HG02973 (cell line): Measurements from ENCODE around the gene OSBPL5.

Experiments used
- ATAC-seq: cut with Tn5 transposase; IDR thresholded peaks from one replicate; pipeline ENCODE4 v1.9.1; 2021; ENCODE audit warnings: moderate library complexity; ENCODE audit not compliant: unreplicated experiment

The OSBPL5 gene, protein sequence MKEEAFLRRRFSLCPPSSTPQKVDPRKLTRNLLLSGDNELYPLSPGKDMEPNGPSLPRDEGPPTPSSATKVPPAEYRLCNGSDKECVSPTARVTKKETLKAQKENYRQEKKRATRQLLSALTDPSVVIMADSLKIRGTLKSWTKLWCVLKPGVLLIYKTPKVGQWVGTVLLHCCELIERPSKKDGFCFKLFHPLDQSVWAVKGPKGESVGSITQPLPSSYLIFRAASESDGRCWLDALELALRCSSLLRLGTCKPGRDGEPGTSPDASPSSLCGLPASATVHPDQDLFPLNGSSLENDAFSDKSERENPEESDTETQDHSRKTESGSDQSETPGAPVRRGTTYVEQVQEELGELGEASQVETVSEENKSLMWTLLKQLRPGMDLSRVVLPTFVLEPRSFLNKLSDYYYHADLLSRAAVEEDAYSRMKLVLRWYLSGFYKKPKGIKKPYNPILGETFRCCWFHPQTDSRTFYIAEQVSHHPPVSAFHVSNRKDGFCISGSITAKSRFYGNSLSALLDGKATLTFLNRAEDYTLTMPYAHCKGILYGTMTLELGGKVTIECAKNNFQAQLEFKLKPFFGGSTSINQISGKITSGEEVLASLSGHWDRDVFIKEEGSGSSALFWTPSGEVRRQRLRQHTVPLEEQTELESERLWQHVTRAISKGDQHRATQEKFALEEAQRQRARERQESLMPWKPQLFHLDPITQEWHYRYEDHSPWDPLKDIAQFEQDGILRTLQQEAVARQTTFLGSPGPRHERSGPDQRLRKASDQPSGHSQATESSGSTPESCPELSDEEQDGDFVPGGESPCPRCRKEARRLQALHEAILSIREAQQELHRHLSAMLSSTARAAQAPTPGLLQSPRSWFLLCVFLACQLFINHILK

DNA sequence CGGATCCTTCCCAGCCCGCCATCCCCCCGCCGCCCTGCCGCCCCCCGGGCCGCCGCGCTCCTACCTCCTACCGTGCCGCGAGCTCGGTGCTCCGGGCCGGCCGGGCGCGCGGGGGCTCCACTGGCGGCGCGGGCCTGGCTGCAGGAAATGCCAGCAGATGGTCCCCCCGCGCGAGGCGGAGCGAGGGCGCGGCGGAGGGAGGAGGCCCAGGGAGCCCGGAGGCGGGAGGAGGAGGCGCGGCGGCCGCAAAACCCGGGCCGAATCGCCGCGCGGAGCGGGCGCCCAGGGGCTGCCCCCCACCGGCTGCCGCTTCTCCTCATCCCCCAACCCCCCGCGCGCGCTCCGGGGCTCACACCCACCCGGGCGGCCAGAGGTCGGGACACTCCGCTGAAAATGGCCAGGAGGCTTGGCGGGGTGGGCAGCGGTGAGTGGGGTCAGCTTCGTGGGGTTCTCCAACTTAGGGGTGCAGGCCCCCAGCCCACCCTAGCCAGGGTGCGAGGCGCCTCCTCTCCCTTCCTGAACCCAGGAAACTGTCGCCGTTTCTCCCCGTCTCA, at the start of gene OSBPL5:
TSS of gene OSBPL5 (minus strand) at position 159 of the 554 bp plus-strand sequence. CDS start 36,162 bp downstream, outside the sequence.
- ATAC-seq = no peak

DNA sequence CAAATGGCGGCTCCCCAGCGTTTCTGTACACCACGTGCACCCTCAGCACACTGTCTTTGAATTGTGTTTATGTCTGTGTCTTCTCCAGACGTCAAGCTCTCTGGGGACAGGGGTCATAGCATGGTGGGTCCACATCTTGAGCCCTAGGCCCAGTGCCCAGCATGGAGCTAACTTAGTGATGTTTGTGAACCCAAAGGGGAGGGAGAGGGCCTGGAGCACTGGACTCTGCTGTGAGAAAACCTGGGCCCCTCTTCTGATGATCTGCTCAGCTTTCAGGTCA, 49.2 kb upstream of the OSBPL5 start:
- ATAC-seq = no peak

DNA sequence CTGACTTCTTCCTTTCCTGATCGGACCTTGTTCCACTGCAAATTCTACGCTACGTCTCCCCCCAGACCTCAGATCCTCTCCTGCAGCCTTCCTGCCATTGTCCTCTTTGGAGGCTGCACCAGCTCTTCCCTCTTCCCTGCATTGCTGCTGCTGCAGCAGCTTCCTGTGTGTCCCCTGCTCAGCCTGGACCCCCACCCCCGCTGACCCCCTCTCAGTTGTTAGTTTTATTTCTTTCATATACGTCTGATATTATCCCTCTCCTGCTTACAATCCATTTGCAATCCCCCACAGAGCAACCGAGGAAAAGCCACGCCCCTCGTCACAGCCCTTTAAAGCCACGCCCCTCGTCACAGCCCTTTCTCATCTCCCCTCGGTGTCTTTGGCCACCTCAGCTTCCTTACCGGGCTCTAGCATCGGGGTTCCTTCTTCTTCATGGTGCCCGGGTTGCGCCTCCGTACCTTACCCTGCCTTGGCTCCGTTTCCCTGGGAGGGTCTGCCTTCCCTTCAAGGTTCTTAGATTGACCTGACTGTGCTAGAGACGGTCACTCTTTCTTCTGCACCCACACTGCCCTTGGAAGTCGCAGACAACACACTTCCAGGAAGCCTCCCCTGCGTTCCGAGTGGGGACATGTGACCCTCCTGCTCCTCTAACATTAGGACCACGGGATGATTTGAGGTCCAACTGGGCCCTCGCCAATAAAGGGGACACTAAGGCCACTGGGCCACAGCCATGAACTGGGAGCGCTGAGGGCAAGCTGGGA, 48.7 kb upstream of the OSBPL5 start:
- ATAC-seq = no peak

DNA sequence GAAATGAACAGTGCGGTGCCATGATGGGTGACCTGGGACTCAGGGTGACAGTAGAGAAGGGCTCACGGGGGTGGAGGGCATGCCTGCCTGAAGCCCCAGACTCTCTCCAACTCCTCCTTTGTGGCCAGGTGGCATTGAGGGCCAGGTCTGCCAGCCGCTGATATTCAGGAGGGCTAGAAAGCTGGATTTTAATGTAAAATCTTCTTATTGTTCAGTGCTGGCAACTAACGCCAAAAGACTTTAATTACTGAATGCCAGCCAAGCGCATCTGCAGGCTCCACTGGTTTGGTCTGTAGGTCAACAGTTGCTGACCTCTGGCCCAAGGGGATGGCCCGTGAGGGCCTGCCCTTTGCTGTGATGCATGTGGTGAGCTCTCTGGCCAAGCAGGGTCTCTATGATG, 43.2 kb upstream of the OSBPL5 start:
- ATAC-seq = no peak

DNA sequence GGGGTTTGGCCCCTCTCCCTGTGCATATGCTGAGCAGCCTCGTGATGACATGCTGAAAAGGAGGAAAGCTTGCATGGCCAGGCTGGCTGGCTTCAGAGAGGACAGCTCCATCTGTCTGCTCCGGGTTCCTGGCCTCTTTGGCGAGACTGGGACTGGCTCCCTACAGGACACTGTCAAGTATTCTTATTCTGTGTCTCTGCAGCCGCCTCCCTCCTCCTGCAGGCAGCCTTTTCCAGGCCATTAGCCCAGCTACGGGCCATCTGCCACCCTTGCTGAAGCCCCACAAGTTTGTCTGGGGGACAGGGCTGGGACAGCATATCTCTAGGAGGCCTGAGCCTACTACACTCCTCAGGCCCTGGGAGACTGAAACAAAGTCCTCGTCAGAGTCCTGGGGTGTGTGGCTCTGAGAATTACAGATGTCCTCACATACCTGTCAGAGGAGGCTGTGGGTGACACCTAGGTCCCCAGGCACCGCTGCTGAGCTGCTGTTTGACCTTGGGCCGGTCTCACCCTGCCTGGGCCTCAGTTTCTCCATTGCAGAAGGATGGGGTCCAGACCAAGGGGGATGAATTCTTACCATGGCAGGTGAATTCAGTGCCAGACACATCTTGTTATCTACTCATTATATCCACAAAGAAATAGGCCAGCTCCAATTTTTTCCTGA, 42.5 kb upstream of the OSBPL5 start:
- no peak for ATAC-seq

DNA sequence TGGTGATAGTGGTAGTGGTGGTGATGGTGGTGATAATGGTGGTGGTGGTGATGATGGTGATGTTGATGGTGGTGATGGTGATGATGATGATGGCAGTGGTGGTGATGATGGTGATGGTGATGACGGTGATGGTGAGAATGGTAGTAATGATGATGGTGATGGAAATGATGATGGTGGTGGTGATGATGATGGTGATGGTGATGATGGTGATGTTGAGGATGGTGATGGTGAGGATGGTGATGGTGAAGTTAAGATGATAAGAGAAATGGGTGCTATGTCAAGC, 41.8 kb upstream of the OSBPL5 start:
- no peak for ATAC-seq

DNA sequence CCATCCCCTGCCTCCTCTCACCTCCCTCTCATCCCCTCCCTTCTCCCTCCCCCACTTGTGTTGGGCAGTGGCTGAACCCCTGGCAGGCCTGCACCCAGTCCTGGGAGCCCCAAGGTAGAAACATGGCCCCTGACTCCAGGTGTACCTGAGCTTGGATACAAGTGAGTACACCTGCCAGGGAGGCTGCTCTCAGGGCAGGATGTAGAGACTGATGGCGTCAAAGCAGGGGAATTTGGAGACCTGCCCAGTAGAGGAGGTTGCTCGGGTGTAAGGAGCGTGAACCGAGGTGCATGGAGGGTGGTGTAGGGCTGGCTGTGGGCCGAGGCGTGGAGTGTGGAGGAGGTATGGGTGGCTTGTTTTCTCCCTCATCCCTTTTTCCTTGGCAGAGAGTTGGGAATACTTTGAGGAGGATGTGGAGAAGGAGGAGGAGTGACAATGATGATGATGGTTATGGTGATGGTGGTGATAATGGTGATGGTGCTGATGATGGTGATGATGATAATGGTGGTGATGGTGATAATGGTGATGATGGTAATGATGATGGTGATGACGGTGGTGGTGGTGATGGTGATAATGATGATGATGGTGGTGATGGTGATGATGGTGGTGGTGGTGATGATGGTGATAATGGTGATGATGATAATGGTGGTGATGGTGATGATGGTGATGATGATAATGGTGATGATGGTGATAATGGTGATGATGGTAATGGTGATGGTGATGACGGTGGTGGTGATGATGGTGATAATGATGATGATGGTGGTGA, 41.2 kb upstream of the OSBPL5 start:
- ATAC-seq = no peak

DNA sequence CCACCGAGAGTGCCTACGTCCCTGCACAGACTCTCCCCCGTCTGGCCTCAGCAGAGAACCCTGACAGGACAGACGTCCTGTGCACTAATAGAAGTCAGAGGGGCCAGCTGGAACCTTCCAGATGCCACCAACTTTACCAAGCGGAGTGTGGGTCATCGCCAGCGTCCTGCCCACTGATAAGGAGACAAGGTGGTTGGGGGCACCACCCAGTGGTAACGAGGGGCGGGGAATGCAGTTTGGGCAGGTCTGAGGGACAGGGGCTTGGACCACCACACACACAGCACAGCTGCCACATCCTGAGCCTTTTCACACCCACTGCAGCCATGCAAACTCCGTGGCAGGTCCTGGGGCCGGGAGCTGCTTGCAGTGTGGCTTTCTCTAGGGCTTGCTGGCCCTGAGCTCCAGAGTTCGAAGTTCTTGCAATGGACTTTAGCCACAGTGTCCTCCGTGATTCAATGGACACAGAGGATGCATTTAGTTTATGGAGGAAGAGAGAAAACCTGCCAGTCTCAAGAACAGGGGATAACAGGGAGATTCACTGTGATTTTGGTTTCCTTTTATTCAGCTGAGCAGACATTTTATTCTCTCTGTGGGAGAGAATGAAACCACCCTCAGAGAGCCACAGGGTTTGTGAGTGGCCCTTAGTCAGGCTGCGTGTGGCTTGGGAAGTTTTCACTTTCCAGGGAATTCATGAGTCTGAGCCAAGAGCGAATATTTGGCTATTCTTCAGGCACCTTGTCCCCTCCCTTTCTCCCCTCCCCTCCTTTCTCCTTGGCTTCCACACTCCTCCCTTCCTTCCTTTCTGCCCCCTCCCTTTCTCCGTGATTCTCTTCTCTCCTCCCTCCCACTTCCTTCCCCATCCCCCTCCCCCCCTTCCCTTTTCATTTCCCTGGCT, 40.4 kb upstream of the OSBPL5 start:
- ATAC-seq = no peak

DNA sequence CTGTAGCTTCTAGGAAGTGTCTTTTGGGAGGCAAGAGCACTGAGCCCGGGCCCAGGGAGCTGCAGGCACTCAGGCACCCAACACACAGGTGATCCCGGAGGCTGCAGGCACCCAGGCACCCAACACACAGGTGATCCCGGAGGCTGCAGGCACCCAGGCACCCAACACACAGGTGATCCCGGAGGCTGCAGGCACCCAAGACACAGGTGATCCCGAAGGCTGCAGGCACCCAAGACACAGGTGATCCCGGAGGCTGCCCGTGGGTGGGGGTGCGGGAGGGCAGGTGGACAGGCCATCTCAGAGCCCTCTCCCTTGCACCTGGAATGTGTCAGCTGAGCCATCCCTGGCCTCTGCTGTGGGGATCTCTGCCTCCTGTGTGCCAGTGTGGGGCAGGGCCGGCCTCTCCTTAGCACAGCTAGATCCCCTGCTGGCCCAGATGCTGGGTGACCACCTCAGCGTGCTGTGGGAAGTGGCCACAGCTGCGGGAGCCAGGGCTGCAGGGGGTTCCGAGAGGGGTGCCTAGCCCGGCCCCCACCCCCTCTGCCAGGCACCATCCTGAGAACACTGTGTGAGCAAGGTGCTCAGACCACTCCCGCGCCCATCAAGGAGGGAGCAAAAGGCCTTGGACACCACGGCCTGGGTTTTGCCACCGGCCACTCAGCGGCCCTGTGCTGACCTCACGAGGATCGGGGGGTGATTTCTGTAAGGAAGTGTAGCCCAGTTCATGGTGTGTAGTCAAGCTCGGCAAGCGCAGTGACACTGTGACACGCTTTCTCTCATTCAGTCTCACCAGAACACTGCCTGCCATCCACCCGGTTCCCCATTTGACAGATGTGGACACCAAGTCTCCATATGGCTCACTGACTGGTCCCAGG, 39.3 kb upstream of the OSBPL5 start:
- no peak for ATAC-seq

DNA sequence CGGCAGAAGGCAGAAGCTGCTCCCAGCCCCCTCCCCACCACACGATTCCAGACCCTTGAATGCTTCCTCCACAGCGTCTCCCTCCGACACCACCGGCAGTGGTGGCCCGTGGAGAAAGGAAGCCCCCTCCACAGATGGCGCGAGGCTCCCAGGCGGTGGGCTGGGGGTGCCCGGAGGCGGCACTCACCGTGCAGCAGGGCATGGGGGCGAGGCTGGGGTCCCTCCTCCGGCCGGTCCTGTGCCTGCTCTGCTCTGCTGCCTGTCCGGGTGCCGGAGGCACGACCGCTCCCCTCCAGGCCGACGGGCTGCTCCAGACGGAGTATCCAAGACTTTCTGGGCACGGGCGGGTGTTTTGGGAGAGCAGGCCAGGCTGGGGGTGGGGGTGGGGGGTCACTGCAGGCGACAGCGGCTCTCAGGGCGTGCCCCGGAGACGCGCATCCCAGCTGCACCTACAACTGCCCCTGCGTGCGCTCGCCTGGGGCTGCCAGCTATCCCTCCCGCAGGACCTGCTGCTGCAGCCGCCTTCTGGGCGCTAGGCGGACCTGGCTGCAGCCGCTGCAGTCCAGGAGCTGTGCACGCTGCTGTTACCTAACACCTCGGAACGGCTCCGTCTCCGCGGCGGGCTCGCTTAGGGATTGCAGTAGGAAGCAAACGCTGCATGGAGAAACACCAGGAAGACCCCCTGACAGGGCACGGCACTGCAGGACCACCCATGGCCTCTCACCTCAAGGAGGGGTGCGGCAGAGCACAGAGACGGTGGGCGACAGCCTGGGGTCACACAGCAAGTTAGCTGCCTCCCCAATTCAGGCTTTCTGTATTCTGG, 38.3 kb upstream of the OSBPL5 start:
- no peak for ATAC-seq

DNA sequence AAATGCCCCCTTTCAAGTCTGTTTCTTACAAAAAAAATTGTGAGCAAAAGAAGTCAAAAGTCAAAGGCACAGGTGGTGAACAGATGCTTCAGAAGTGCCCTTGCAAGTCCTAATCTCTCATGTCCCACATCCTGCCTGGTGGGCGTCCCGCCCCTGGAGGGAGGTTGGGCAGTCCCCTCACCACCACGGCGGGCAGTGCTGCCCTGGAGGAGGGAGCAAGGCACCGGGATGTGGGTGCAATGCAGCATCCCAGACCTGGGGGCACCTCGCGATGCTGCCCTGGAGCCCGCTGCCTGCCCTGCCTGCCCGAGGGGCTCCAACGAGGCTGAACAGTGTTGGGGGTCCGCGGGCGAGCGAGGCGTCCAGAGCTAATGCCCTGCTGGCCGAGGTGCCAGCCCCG, 37.6 kb upstream of the OSBPL5 start:
- no peak for ATAC-seq

DNA sequence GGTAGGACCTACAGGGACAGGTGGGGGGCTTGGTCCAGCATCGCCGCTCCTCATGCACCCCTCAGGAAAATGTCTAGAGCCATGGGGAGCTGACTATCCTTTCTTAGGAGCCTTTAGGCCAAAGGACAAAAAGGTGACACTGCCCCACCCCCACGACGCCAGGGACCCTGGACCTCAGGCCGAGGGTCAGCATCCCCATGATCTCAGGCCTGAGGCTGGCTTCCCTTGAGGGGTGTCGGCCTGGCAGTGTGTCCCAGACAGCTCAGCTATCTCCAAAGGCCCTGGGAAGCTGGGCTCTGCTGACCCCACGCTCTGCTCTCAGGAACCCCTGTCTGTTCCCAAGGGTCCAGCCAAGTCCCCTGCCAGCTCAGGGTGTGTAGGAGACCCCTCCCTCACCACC, 37.2 kb upstream of the OSBPL5 start:
- ATAC-seq = no peak

DNA sequence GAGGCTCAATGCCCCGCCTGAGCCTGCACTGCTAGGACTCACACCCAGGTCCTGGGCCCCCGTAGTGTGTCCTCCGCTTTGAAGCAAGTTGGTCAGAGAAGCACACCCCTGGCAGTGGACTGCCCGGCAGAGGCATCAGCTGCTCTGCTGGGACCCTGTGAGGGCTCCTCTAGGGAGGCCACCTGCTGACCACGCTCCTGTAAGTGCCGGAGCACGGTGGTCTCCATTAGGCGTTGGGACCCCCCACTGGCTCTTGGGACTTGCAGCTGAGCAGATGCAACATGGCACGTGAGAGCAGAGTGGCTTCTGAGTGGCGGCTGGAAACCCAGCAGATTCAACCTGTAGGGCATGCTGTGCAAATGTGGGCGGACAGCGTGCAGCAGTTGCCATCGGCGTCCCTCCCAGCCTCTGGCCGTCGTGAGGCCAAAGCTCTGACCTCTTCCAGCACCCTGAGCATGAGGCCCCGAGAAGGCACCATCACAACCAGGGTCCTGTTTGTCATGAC, 36.6 kb upstream of the OSBPL5 start:
- no peak for ATAC-seq

DNA sequence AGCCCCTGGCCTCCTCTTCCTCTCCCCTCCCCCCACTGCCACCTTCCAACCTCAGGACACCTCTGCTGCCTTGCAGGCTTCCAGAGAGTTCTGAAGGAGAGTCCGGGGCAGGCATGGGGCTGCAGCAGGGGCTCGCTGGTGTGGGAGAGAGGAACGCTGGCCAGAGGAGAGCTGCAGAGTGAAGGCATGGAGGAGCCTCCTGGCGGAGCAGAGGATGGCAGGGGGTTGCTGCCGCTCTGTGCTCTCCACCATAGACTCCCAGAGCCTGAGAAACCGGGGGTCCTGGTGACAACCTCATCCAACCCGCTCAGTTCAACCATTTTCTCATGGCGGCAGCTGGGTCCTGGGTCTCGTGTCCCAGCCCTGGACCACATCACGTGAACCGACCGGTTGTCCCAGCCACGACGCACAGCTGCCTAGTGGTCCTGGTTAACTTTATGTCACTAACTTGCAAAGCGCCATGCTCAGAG, 36.0 kb upstream of the OSBPL5 start:
- ATAC-seq = no peak

DNA sequence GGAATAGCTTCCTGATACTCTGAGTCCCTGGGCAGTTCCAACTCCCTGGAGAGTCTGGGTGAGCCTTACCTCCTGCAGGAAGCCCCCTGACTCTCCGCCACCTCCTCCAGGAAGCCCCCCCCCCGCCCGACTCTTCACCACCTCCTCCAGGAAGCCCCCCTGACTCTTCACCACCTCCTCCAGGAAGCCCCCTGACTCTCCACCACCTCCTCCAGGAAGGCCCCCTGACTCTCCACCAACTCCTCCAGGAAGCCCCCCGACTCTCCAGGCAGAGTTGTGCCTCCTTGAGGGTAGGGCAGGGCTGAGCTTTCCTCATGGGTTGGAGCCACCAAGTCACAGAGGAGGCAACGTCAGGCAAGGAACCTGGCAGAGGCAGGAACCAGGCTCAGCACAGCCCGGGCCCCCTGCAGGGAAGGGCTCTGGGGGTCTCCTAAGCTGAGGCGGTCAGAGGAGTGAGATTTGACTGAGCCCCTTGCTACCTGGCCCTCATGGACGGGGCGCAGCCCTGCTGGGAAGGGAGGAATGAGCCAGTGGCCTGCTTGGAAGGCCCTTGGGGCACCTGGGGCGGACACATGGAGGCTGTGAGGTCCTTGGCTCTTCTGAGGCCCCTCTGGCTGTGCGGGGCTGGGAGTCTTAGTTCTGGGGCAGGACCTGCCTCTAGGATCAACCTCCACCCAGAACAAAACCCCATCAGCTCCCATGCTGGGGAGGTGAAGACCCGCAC, 35.4 kb upstream of the OSBPL5 start:
- ATAC-seq = no peak

DNA sequence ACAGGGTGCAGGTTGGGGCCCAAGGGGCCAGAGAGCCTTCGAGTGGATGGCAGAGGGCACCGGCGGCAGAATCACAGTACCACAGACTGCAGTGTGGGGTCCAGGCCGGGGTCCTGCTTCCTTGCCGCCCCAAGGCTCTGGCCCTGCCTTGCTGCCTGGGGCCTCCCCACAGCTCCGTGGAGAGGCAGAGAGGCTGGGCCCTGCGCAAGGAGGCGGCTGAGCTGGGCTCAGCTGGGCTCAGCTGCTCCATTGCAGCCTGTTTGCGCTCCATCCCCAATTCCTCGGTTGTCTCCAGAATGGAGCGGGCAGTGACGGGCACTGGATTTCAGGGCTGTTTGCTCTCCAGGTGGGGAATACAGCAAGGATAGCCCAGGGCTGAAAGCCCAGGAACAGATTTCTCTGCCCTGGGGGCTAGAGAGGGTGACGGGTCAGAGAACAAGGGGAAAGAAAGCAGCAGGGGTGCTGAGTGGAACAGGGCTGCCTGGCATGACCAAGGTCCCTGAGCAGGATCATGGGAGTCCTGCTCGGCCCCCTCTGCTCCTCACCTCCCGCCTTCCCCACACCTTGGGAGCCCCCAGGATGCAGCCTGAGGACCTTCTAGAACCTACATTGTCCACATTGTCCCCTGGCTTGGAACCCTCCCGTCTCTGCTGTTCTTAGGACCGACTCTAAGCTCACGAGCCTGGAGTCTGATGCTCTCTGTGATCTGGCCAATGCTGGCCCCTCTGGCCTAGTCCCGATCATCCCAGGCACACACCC, 34.6 kb upstream of the OSBPL5 start:
- ATAC-seq = no peak
